GM18508 (cell line): ENCODE measurements around the gene LRRC45.

Source experiments
- ATAC-seq: cut with Tn5 transposase; IDR thresholded peaks from one replicate; pipeline ENCODE4 v1.9.1; 2021; ENCODE audit warnings: moderate number of reproducible peaks; ENCODE audit not compliant: insufficient read depth, unreplicated experiment

Gene LRRC45

DNA sequence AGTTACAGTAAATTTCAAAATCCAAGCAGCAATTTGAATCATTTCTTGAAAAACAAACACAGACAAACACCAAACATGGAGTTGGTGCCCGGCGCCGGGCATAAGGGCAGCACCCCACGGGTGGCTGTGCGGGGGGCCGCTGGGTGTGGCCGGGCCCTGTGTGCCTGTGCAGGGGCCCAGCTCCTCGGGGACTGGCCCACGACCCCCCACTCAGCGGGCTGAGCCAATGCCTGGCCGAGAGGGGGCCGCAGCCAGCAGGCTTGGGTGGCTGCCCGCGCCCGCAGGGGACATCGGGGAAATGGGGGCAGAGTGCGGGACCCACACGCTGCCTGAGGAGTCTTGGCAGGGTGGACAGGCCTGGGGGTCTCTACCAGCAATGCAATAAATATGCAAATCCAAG is 55.3 kb downstream of the LRRC45 start:
- ATAC-seq, result no peak

DNA sequence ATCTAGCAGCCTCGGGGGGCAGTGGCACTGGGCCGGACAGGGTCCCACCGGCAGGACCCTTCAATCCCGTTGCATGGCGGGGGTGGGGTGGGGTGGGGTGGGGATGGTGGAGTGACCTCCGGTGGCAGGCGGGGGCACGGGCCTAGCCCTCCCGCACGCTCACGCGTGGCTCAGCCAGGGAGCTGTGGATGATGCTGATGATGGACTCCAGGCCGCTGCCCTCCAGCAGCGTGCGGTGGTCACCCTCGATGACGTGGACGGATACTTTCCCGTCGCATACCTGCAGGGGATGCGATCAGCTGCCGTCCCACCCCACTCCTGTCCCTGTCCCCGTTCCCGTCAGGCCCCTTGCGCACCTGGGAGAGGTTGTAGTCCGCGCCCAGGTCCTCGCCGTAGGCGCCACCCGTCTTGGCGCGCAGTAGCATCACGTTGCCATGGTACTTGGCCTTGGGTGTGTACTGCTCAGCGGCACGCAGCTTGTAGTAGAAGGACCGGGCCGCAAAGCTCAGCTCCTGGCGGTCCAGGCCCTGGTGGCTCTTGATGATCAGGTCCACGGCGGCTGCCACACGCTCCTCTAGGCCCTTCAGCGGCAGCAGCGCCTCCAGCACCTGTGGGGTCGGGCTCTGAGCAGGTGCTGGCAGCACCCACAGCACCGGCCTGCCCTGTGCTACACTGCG is 56.0 kb downstream of the LRRC45 start:
- no peak for ATAC-seq

- ATAC-seq, result no peak
These were observed 57.1 kb downstream of the LRRC45 start for GRCh38 chr17:82080048-82080788.
